Panc1 (cell line): Measurements from ENCODE around the gene NHP2.

Source experiments
- CTCF ChIP-seq: fragments of 450-650 bp; IDR thresholded peaks from 2 replicates; pipeline ENCODE4 v1.5.1; 2017; ENCODE audit warnings: mild to moderate bottlenecking
- POLR2AphosphoS5 ChIP-seq: IDR thresholded peaks from 2 replicates; pipeline ENCODE4 v1.6.1; 2012; ENCODE audit warnings: mild to moderate bottlenecking, low read depth, low read length, moderate library complexity

- TF ChIP-seq CTCF (no peak), POLR2AphosphoS5 (no peak)
Measured at GRCh38 chr5:178180141-178180863, 26.6 kb upstream of the NHP2 start.
